Central memory CD8-positive, alpha-beta T cell (primary cell): ENCODE results near the gene SCMH1.

Experiments
- ATAC-seq: fragments of 150-1000 bp; cut with Tn5 transposase; replicated peaks from 2 replicates; pipeline ENCODE4 v1.10.0; 2022; ENCODE audit warnings: mild to moderate bottlenecking, moderate FRiP score, moderate number of reproducible peaks; ENCODE audit not compliant: poor library complexity, severe bottlenecking; ENCODE audit errors: extremely low read depth
- DNase-seq, 2 donors: peaks; one replicate each; pipeline ENCODE4 v3.0.0; 2021; ENCODE audit warnings: low spot score in 2 of 2
- H3K27ac Mint-ChIP-seq: one replicate; pipeline ENCODE4 v1.8.0; 2022; ENCODE audit warnings: low read depth, mild to moderate bottlenecking, moderate library complexity, mixed read lengths
- H3K27me3 Mint-ChIP-seq: one replicate; pipeline ENCODE4 v1.8.0; 2022; ENCODE audit warnings: mixed read lengths
- H3K36me3 Mint-ChIP-seq: one replicate; pipeline ENCODE4 v1.8.0; 2022; ENCODE audit warnings: mild to moderate bottlenecking, moderate library complexity, mixed read lengths; ENCODE audit not compliant: insufficient read depth
- H3K4me1 Mint-ChIP-seq: one replicate; pipeline ENCODE4 v1.8.0; 2022; ENCODE audit warnings: mixed read lengths
- H3K4me3 Mint-ChIP-seq: one replicate; pipeline ENCODE4 v1.8.0; 2022; ENCODE audit warnings: mild to moderate bottlenecking, moderate library complexity, mixed read lengths
- H3K9me3 Mint-ChIP-seq: one replicate; pipeline ENCODE4 v1.8.0; 2022; ENCODE audit warnings: mixed read lengths

SCMH1 gene

DNA sequence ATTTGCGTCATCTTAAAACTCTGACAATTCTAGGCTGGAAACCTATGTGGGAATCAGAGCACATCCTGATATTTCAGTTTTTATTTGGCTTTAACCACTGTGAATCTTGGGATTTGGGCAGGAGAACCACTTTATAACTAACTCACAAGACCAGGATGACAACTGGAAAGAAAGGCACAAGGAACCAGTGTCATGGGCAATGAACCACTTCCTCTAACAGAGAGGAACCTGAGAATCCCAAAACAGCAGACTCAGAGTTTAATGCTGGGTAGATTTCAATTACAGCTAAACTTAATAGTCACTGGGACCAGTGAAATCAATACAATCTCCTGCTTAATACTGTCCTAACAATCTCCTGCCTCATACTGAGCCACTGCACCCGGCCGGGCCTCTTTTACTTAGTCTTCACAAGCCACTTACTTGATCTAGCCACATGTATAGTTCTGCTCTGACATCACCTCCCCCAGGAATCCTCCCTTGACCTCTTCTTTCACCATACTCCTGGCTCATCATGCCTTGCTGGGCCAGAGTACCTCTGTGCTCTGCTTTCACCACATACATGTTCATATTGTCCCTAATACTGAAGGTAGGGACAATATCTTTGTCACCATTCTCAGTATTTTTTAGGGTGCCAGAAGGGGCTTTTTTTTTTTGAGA is 200.4 kb downstream of the SCMH1 start:
- Mint-ChIP-seq H3K4me1 (no peaks in the 10 kb centered on the region), H3K27ac (no peak overlapping the region), H3K9me3 (no peaks in the 10 kb centered on the region), H3K4me3 (no peak overlapping the region), H3K36me3 (peaks cover 6% of the 10 kb centered on the region), H3K27me3 (no peaks in the 10 kb centered on the region)
- DNase-seq: no peak
- ATAC-seq: no peak

- H3K9me3 Mint-ChIP-seq: no peaks in the 10 kb centered on the region
- no peaks in the 10 kb centered on the region for H3K27me3 Mint-ChIP-seq
- H3K4me1 Mint-ChIP-seq: no peaks in the 10 kb centered on the region
- H3K4me3 Mint-ChIP-seq: no peak overlapping the region
- ATAC-seq (no peak), DNase-seq (no peak)
- H3K36me3 Mint-ChIP-seq: peaks cover 6% of the 10 kb centered on the region
- H3K27ac Mint-ChIP-seq: no peak overlapping the region
Measured at GRCh38 chr1:41038110-41038509, 204.0 kb downstream of the SCMH1 start.

GRCh38 chr1:41037116-41037903 is 204.8 kb downstream of the SCMH1 start:
- ATAC-seq (no peak), DNase-seq (no peak)
- Mint-ChIP-seq H3K9me3 (peaks cover 2% of the 10 kb centered on the region), H3K4me3 (no peak overlapping the region), H3K27ac (no peak overlapping the region), H3K36me3 (peaks cover 6% of the 10 kb centered on the region), H3K4me1 (no peaks in the 10 kb centered on the region), H3K27me3 (no peaks in the 10 kb centered on the region)

- peaks cover 5% of the 10 kb centered on the region for H3K9me3 Mint-ChIP-seq
- H3K27ac Mint-ChIP-seq: no peak overlapping the region
- peaks cover 3% of the 10 kb centered on the region for H3K36me3 Mint-ChIP-seq
- no peaks in the 10 kb centered on the region for H3K4me1 Mint-ChIP-seq
- H3K4me3 Mint-ChIP-seq: no peak overlapping the region
- DNase-seq: no peak
- no peaks in the 10 kb centered on the region for H3K27me3 Mint-ChIP-seq
- no peak for ATAC-seq
Measured at GRCh38 chr1:41033272-41033671, 208.8 kb downstream of the SCMH1 start.

GRCh38 chr1:41032147-41032546 is 210.0 kb downstream of the SCMH1 start:
- H3K36me3 Mint-ChIP-seq: peaks cover 9% of the 10 kb centered on the region
- H3K27me3 Mint-ChIP-seq: no peaks in the 10 kb centered on the region
- H3K4me3 Mint-ChIP-seq: no peak overlapping the region
- no peaks in the 10 kb centered on the region for H3K4me1 Mint-ChIP-seq
- no peak overlapping the region for H3K27ac Mint-ChIP-seq
- ATAC-seq: no peak
- H3K9me3 Mint-ChIP-seq: peaks cover 5% of the 10 kb centered on the region
- DNase-seq: no peak

- DNase-seq (no peak), ATAC-seq (no peak)
- Mint-ChIP-seq H3K4me1 (peaks cover 5% of the 10 kb centered on the region), H3K9me3 (peaks cover 5% of the 10 kb centered on the region), H3K27me3 (no peaks in the 10 kb centered on the region), H3K4me3 (no peak overlapping the region), H3K36me3 (peaks cover 10% of the 10 kb centered on the region), H3K27ac (no peak overlapping the region)
Measured at GRCh38 chr1:41030872-41031616, 211.1 kb downstream of the SCMH1 start.

DNA sequence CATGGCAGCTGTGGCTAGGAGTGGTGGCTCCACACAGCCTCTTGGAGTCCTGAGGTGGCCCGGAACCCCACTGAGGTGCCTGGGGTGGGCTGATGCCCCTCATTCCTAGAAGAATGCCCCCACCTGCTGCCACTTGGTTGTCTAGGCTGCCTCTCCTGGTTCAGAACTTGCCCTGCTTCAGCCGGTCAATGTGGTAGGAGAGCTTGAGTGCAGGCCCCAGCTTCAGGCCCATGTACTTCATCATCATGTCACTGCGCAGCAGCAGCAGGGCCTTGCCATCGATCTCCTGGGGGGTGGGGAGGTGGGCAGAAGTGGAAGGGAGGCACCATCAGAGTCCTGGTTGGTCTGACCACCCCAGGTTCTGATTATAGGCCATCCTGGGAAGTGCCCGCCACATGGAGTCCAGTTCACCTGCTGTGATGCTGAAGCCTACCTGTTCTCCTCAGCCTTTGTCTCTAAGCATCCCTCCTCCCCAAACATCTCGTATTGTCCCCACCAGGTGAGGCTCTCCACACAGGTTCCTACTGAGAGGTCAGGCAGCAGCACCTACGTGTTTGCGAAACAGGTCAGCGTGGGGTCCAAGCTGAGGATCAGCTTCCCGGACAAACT is 214.0 kb downstream of the SCMH1 start:
- H3K4me3 Mint-ChIP-seq: no peak overlapping the region
- H3K27me3 Mint-ChIP-seq: no peaks in the 10 kb centered on the region
- H3K4me1 Mint-ChIP-seq: peaks cover 5% of the 10 kb centered on the region
- no peak for ATAC-seq
- peaks cover 14% of the 10 kb centered on the region for H3K36me3 Mint-ChIP-seq
- H3K9me3 Mint-ChIP-seq: peaks cover 5% of the 10 kb centered on the region
- no peak for DNase-seq
- no peak overlapping the region for H3K27ac Mint-ChIP-seq

DNA sequence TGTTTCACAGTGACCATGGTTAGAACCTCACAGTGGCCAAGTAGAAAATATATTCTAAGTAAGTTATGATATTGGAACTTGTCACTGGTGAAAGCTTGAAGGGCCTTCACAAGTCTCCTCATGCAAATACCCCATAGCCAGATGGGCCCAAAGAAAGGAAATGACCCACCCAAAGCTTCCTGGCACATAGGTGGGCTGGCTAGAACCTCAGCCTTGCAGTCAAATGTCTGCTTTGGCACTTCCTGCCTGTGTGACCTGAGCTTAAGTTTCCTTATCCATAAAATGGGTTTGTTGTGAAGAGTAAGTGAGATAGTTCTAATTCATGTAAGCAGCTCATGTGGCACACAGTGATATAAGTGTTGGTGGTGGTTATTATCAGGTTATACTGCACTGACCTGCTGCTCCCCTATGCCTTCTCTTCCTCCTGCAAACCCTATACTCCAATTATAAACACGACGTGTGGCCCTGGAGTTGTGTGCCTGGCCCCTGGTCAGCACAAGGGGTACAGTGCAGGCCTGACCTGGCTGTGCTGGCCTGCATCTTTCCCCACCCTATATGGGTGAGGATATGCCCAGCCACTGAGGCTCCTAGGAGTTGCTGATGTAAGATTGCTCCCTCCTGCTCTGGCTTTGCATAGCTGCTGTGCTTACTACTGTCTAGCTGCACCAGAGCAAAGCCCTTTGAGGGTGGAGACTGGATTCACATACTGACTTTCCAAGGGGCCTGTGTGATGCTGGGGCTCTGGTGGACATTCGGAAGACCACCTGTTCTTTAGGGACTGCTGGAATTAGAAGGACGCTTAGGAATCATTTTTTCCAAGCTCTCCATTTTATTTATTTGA is 215.9 kb downstream of the SCMH1 start:
- Mint-ChIP-seq H3K27ac (no peak overlapping the region), H3K4me3 (no peak overlapping the region), H3K27me3 (no peaks in the 10 kb centered on the region), H3K36me3 (peaks cover 17% of the 10 kb centered on the region), H3K9me3 (no peaks in the 10 kb centered on the region), H3K4me1 (peaks cover 13% of the 10 kb centered on the region)
- ATAC-seq: no peak
- DNase-seq: no peak

GRCh38 chr1:41024953-41025352 is 217.2 kb downstream of the SCMH1 start:
- Mint-ChIP-seq H3K4me1 (peaks cover 13% of the 10 kb centered on the region), H3K9me3 (no peaks in the 10 kb centered on the region), H3K36me3 (peaks cover 17% of the 10 kb centered on the region), H3K27ac (no peak overlapping the region), H3K27me3 (no peaks in the 10 kb centered on the region), H3K4me3 (no peak overlapping the region)
- DNase-seq (no peak), ATAC-seq (no peak)

DNA sequence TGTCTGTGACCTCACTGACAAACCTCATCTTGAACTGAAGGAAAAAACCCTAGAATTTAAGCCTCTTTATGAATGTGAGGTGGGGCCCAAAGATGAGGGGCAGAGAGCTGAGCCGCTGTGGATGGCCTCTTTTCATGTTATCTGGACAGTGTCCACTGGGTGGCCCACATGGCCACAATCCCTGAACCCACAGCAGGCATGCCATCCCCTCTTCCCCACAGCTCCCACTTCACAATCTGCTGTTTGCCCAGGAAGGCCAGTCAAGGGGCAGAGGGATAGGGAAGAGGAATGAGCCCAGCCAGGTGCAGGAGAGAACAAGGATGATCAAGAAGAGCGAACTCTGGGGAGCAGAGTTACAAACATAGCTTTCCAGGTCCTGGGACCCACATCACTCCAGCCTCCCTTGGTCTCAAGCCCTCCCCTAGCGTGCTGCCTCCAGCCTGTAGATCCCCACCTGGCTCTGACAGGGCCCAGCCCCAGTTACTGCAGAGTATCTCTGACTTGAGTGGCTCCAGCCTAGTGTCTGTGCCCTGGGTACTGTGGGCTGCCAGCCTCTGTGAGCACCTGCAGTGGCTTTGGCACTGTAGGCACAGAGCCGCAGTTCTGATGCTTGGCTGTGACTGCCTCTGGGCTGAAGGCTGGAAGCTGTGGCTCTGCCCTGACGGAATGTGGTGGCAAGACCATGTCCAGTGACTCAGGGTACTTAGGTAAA is 218.7 kb downstream of the SCMH1 start:
- peaks cover 13% of the 10 kb centered on the region for H3K4me1 Mint-ChIP-seq
- no peak overlapping the region for H3K4me3 Mint-ChIP-seq
- H3K36me3 Mint-ChIP-seq: peaks cover 25% of the 10 kb centered on the region
- H3K27ac Mint-ChIP-seq: peak overlapping the region; percentile 64
- H3K27me3 Mint-ChIP-seq: no peaks in the 10 kb centered on the region
- H3K9me3 Mint-ChIP-seq: no peaks in the 10 kb centered on the region
- DNase-seq (no peak), ATAC-seq (no peak)

DNA sequence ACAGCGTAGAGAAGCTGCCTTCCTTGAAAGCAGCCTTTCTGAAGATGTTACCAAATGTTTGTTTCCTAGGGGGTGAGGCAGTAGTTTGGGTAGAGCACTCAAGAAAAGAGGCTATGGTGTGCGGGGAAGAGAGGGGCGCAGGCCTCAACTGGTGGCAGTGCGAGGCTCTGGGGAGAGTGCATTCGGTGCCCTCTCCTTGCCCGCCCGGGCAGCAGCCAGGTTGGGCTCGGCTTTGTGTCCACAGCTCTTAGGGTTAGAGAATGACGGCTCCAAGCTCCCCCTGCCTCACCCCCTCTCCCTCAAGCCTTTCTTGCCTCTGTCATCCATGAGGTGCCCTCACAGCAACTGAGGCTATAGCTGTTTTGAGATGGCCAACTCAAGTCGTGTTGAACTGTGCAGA is 219.7 kb downstream of the SCMH1 start:
- Mint-ChIP-seq H3K27ac (no peak overlapping the region), H3K4me3 (no peak overlapping the region), H3K27me3 (no peaks in the 10 kb centered on the region), H3K36me3 (peaks cover 25% of the 10 kb centered on the region), H3K9me3 (no peaks in the 10 kb centered on the region), H3K4me1 (peaks cover 13% of the 10 kb centered on the region)
- DNase-seq: no peak
- ATAC-seq: no peak
